BLaER1 (cell line): ENCODE measurements around the gene DPP6.

Source experiments
- H3K27ac ChIP-seq: shearing (Covaris generic); formaldehyde crosslinking; 2 replicates; pipeline ENCODE4 v1.8.1; 2022
- H3K27me3 ChIP-seq: shearing (Covaris generic); formaldehyde crosslinking; 2 replicates; pipeline ENCODE4 v1.8.1; 2022
- H3K36me3 ChIP-seq: shearing (Covaris generic); formaldehyde crosslinking; 2 replicates; pipeline ENCODE4 v1.8.1; 2022
- H3K4me1 ChIP-seq: shearing (Covaris generic); formaldehyde crosslinking; 2 replicates; pipeline ENCODE4 v1.8.1; 2022
- H3K4me2 ChIP-seq: shearing (Covaris generic); formaldehyde crosslinking; 2 replicates; pipeline ENCODE4 v1.8.1; 2022
- H3K4me3 ChIP-seq: shearing (Covaris generic); formaldehyde crosslinking; 2 replicates; pipeline ENCODE4 v1.8.1; 2022
- H3K9ac ChIP-seq: shearing (Covaris generic); formaldehyde crosslinking; 2 replicates; pipeline ENCODE4 v1.8.1; 2022
- H3K9me3 ChIP-seq: shearing (Covaris generic); formaldehyde crosslinking; 2 replicates; pipeline ENCODE4 v1.8.1; 2022
- H4K20me1 ChIP-seq: shearing (Covaris generic); formaldehyde crosslinking; 2 replicates; pipeline ENCODE4 v1.8.1; 2022
- Cebpa-rat ChIP-seq: shearing (Covaris generic); IDR thresholded peaks from 2 replicates; pipeline ENCODE4 v1.8.1; 2022

Gene DPP6

DNA sequence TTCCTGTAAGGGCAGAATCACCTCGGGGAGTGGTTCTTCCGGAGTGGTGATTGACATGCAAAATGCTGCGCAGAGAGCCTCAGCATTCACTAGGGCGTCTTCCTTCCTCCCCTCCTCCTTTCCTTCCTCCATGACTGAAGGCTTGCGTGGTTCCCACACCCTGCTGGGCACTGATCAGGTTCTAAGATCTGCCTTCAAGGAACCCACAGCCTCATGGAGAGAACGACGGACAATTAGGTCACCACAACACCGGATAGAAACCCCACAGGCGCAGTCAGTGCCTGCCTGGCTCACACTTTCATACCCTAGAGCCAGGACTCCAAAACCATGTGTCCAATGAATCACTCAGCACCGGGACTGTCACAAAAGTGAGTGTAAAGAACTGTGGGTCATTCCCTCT, 131.3 kb downstream of the DPP6 start:
- H4K20me1 ChIP-seq: no peaks in the 10 kb centered on the region
- no peak overlapping the region for H3K27ac ChIP-seq
- TF ChIP-seq Cebpa-rat: no peak
- no peaks in the 10 kb centered on the region for H3K9me3 ChIP-seq
- no peak overlapping the region for H3K9ac ChIP-seq
- no peaks in the 10 kb centered on the region for H3K27me3 ChIP-seq
- H3K4me1 ChIP-seq: peaks cover 6% of the 10 kb centered on the region
- H3K4me3 ChIP-seq: no peak overlapping the region
- no peaks in the 10 kb centered on the region for H3K36me3 ChIP-seq
- H3K4me2 ChIP-seq: no peak overlapping the region

- no peak overlapping the region for H3K4me2 ChIP-seq
- H3K9ac ChIP-seq: no peak overlapping the region
- TF ChIP-seq Cebpa-rat: no peak
- no peak overlapping the region for H3K4me3 ChIP-seq
- H4K20me1 ChIP-seq: no peaks in the 10 kb centered on the region
- no peaks in the 10 kb centered on the region for H3K27me3 ChIP-seq
- no peaks in the 10 kb centered on the region for H3K36me3 ChIP-seq
- peaks cover 1% of the 10 kb centered on the region for H3K4me1 ChIP-seq
- no peak overlapping the region for H3K27ac ChIP-seq
- H3K9me3 ChIP-seq: no peaks in the 10 kb centered on the region
Observed at GRCh38 chr7:154183946-154184345, 131.7 kb downstream of the DPP6 start.

DNA sequence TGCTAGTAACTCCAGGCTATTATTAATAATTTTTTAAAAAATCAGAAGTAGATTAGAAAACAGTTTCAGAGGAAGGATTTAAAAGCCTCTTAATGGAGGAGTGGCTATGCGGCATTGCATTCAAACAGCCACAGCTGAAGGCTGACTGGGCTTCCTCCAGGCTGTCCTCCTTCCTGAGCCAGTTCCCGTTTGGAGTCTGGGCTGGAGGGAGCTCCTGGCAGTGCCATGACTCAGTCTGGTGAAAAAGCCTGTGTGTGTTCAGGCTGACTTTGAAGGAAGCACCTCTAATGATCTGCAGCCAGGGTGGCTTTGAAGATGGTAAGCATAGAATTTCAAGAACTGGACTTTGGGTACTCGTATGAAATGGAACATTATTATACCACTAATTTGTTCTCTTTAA, 134.6 kb downstream of the DPP6 start:
- no peaks in the 10 kb centered on the region for H3K9me3 ChIP-seq
- no peaks in the 10 kb centered on the region for H3K36me3 ChIP-seq
- H3K27ac ChIP-seq: no peak overlapping the region
- no peak overlapping the region for H3K4me3 ChIP-seq
- no peak for TF ChIP-seq Cebpa-rat
- no peaks in the 10 kb centered on the region for H3K27me3 ChIP-seq
- no peak overlapping the region for H3K4me2 ChIP-seq
- no peaks in the 10 kb centered on the region for H3K4me1 ChIP-seq
- H3K9ac ChIP-seq: no peak overlapping the region
- H4K20me1 ChIP-seq: no peaks in the 10 kb centered on the region

DNA sequence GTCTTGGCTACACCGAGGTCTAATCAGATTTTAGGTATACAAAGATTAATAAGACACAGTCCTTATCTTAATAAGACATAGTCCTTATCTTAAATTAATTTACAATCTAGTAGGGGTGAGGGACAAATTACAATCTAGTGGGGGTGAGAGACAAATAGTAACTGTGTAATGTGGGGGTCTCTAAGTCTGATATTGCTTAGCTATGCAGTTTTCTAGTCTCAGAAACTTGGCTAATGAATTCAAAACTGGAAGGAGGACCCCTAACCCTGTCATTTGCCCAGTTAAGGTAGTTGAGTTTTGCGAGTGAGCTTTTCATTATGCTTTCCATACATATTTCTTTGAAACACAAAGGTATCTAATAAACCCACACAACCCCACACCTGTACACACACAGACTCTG, 136.1 kb downstream of the DPP6 start:
- H3K4me1 ChIP-seq: no peaks in the 10 kb centered on the region
- no peaks in the 10 kb centered on the region for H4K20me1 ChIP-seq
- no peak overlapping the region for H3K9ac ChIP-seq
- no peak for TF ChIP-seq Cebpa-rat
- H3K27me3 ChIP-seq: no peaks in the 10 kb centered on the region
- H3K36me3 ChIP-seq: no peaks in the 10 kb centered on the region
- no peak overlapping the region for H3K4me2 ChIP-seq
- no peaks in the 10 kb centered on the region for H3K9me3 ChIP-seq
- H3K27ac ChIP-seq: no peak overlapping the region
- no peak overlapping the region for H3K4me3 ChIP-seq

GRCh38 chr7:154195266-154195665, 143.1 kb downstream of the DPP6 start:
- H3K36me3 ChIP-seq: no peaks in the 10 kb centered on the region
- H3K4me1 ChIP-seq: no peaks in the 10 kb centered on the region
- H3K9ac ChIP-seq: no peak overlapping the region
- TF ChIP-seq Cebpa-rat: no peak
- H3K4me3 ChIP-seq: no peak overlapping the region
- no peaks in the 10 kb centered on the region for H3K27me3 ChIP-seq
- H3K27ac ChIP-seq: no peak overlapping the region
- H3K4me2 ChIP-seq: no peak overlapping the region
- no peaks in the 10 kb centered on the region for H4K20me1 ChIP-seq
- H3K9me3 ChIP-seq: no peaks in the 10 kb centered on the region

DNA sequence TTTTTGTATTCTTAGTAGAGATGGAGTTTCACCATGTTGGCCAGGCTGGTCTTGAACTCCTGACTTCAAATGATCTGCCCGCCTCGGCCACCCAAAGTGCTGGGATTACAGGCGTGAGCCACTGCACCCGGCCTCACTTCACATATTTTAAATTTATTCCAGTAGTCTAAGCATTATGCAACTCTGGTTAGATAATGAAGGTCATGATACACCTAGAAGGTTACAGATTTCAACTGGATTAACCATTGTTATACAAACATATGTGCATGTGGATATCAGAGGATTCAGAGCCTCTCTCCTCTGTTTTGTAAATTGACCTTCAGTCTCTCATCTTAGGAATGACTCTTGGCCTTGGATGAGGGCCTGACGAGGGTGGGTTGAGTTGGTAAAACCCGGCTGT, 146.3 kb downstream of the DPP6 start:
- no peak for TF ChIP-seq Cebpa-rat
- H3K9ac ChIP-seq: no peak overlapping the region
- no peaks in the 10 kb centered on the region for H3K27me3 ChIP-seq
- no peak overlapping the region for H3K4me3 ChIP-seq
- H3K4me1 ChIP-seq: peaks cover 16% of the 10 kb centered on the region
- no peaks in the 10 kb centered on the region for H4K20me1 ChIP-seq
- H3K36me3 ChIP-seq: no peaks in the 10 kb centered on the region
- H3K4me2 ChIP-seq: no peak overlapping the region
- no peaks in the 10 kb centered on the region for H3K9me3 ChIP-seq
- H3K27ac ChIP-seq: no peak overlapping the region

DNA sequence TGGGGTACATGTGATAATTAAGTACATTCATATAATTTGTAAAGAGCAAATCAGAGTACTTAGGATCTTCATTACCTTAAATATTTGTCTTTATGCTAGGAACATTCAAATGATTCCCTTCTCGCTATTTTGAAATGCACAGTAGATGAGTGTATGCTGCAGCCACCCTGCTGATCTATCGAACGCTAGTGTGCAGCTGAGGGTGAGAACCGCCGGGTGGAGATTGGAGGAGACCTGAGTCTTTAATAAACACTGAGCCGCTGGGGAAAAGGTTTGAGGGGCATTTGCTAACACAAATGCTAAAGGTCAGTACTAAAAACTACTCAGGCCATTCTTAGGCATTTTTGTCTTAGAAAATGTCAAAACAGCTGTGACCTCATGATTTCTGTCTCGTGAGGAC, 148.0 kb downstream of the DPP6 start:
- H4K20me1 ChIP-seq: no peaks in the 10 kb centered on the region
- TF ChIP-seq Cebpa-rat: no peak
- no peaks in the 10 kb centered on the region for H3K27me3 ChIP-seq
- no peaks in the 10 kb centered on the region for H3K9me3 ChIP-seq
- peaks cover 16% of the 10 kb centered on the region for H3K4me1 ChIP-seq
- H3K4me3 ChIP-seq: no peak overlapping the region
- no peak overlapping the region for H3K27ac ChIP-seq
- no peaks in the 10 kb centered on the region for H3K36me3 ChIP-seq
- H3K9ac ChIP-seq: no peak overlapping the region
- H3K4me2 ChIP-seq: no peak overlapping the region

DNA sequence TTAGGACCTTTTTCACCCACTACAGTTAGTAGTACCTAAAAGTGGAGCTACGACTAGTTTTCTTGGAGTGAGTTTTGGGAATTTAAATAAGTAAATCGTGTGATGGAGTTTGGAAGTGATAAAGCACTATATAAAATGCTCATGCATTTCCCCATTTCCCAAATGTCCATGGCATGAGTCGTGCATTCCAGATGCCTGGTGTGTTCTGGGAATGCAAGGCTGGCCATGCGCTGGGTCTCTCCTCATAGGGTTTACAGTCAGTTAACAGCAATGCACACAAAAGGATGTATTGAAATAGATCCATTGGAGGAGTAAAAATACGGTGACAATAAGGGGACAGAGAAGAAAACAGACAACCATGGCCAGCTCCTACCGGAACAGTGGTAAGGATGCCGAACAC, 149.8 kb downstream of the DPP6 start:
- H3K4me3 ChIP-seq: no peak overlapping the region
- no peaks in the 10 kb centered on the region for H3K36me3 ChIP-seq
- H3K27ac ChIP-seq: no peak overlapping the region
- peak overlapping the region; percentile 43; the same call in 1 of the 2 replicates for H3K4me2 ChIP-seq
- H4K20me1 ChIP-seq: no peaks in the 10 kb centered on the region
- no peak for TF ChIP-seq Cebpa-rat
- H3K9me3 ChIP-seq: no peaks in the 10 kb centered on the region
- H3K4me1 ChIP-seq: peaks cover 16% of the 10 kb centered on the region
- H3K9ac ChIP-seq: no peak overlapping the region
- H3K27me3 ChIP-seq: no peaks in the 10 kb centered on the region

DNA sequence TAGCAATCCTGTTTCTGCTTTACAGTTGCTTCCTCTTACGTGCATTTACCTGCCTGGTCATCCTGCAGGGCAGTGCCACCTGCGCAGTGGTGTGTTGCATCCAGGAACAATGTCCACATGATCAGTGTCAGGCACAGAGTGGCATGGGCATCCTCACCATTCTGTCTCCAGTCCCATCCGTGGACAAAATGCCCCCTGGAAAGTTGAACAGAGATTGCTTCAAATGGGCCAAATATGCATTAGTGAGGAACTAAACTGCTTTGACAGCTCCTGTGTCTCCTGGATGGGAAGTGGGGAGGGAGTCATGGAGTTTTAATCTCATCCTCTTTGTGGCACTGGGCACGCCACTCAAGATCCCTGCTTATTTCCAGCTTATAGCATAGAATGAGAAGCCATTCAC, 151.8 kb downstream of the DPP6 start:
- H3K4me2 ChIP-seq: no peak overlapping the region
- H4K20me1 ChIP-seq: no peaks in the 10 kb centered on the region
- H3K9me3 ChIP-seq: no peaks in the 10 kb centered on the region
- H3K36me3 ChIP-seq: no peaks in the 10 kb centered on the region
- peaks cover 16% of the 10 kb centered on the region for H3K4me1 ChIP-seq
- no peak for TF ChIP-seq Cebpa-rat
- no peak overlapping the region for H3K27ac ChIP-seq
- no peak overlapping the region for H3K9ac ChIP-seq
- no peaks in the 10 kb centered on the region for H3K27me3 ChIP-seq
- no peak overlapping the region for H3K4me3 ChIP-seq

GRCh38 chr7:154212861-154213260, 160.7 kb downstream of the DPP6 start:
- no peak for TF ChIP-seq Cebpa-rat
- H3K4me2 ChIP-seq: no peak overlapping the region
- no peaks in the 10 kb centered on the region for H3K36me3 ChIP-seq
- H3K27ac ChIP-seq: no peak overlapping the region
- peaks cover 11% of the 10 kb centered on the region for H3K4me1 ChIP-seq
- no peaks in the 10 kb centered on the region for H3K9me3 ChIP-seq
- no peak overlapping the region for H3K9ac ChIP-seq
- no peaks in the 10 kb centered on the region for H4K20me1 ChIP-seq
- no peak overlapping the region for H3K4me3 ChIP-seq
- H3K27me3 ChIP-seq: no peaks in the 10 kb centered on the region

DNA sequence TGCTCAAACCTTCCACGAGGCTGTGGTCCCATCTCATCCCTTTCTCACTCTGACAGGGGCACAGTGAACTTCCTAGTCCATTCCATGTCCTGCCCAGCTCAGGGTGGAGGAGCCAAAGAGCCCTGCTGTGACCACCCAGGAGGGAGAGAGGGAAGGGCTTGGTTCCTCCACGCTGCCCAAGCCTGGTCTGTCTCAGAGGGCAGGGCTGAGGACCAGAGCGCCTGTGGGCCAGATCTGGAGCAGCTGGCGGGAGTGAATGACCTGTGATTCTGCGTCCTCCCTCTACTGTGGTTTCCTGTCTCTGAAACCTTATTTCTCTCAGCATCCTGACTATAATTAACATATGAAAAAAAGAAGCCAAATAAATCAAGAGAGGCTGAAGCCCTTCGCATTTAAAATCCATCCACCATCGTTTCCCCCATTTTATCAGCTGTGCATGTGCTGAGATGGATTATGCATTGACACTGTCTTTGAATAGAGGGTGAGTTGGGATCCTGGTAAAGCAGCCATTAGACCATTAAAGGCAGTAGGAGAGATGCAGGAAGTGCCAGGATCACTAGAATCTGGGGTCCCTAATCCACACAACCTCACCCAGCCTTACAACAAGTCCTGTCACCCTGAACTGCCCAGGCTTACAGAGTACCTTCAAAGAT, 165.6 kb downstream of the DPP6 start:
- Histone ChIP-seq H3K27ac (no peak overlapping the region), H3K36me3 (no peaks in the 10 kb centered on the region), H3K9ac (no peak overlapping the region), H3K4me2 (0 out of 2 replicates have a peak overlapping the region, but pooled peaks have one; percentile 4), H3K4me3 (no peak overlapping the region), H3K9me3 (no peaks in the 10 kb centered on the region), H3K27me3 (no peaks in the 10 kb centered on the region), H4K20me1 (no peaks in the 10 kb centered on the region), H3K4me1 (peaks cover 11% of the 10 kb centered on the region)
- no peak for TF ChIP-seq Cebpa-rat
